GM13976 (cell line): ENCODE results near the gene ADCYAP1R1.

Experiments used
- DNase-seq: peaks from one replicate; pipeline ENCODE4 v3.0.0; 2012; ENCODE audit warnings: low spot score
- in situ Hi-C: fragments of 300-500 bp; cut with MboI; formaldehyde crosslinking; loops from one replicate; pipeline ENCODE4 v1.12.0; 2022; ENCODE audit warnings: low sequenced_read_pairs, mixed read lengths, inconsistent platforms; ENCODE audit not compliant: unreplicated experiment
- TF ChIP-seq, protein P1 (sequence below): IDR thresholded peaks from 2 replicates; pipeline ENCODE4 v1.5.1; 2012; ENCODE audit warnings: borderline replicate concordance, mild to moderate bottlenecking; ENCODE audit not compliant: insufficient read depth; ENCODE audit errors: extremely low read depth, missing control alignments, control extremely low read depth

The ADCYAP1R1 gene

DNA sequence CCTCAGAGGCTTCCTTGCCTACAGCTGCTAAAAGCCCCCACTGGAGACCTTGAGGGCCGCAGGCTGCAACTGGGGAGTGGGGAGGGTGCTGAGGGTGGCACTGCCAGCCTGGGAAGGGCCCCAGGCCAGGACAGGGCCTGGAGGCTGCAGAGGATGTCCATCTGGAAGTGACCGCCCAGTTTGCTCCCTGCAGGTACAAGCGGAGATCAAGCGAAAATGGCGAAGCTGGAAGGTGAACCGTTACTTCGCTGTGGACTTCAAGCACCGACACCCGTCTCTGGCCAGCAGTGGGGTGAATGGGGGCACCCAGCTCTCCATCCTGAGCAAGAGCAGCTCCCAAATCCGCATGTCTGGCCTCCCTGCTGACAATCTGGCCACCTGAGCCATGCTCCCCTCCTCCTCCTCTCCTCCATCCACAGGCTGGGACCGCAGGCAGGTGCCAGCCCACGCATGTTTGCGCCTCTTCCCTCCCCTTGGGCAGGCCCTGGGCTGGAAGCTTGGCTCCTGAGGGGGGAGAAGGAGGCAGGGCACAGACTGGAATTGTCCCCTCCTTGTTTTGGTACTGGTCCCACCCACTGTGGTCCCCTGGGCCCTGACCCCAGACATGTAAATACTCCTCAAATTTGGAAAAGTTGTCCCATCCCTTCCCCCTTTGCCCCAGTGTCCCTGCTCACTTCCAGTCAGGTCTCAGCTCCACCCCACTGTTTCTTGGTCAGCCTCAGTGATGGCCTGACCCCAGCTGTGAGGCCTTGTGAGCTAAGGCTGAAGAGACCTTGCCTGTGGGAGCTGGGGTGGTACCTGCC, 54.4 kb downstream of the ADCYAP1R1 start:
- in situ Hi-C loops, result no loop called here
- DNase-seq, result peak; percentile 16

DNA sequence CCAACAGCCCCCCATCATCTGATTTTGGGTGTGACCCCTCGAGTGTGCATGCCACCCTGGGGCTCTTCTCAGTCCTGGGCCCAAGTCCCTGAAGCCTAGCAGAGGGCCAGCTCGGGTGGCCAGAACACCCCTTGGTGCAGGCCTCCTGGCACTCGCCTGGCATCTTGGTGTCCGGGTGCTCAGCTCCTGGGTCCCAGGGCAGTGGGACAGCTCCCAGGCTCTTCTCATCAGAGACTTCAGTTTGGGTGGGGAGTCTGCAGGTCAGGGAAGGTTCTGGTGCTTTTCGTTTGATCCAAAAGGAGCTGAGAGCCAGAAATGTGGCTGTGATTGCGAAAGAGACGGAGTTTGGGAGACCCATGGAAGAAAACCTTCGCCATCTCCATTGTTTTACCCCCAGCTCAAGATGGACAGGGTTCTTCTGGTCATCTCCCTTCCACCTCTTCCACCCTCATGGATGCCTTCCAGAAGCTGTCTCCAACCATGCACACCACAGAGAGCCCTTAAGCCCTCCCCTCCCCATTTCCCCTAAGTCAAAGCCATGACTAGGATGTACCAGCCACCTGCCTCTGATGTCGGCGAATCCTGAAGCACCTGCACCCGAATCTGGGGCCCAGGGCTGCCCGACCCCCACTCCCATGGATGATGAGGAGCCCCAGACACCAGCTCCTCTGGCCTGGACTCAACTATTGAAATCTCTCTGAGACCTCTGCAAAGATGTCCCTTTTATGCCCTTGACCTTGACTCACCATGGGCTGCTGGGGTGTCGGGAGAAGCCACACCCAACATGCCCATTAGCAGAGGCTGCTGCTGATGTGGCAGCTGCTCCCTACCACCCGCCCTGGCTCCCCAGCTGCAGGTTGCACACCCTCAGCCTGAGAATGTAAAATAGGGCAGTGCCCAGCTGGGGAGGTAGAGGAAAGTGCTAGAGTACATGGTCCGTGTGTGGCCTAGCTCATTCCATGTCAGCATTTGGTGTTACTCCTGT, 55.3 kb downstream of the ADCYAP1R1 start:
- TF ChIP-seq, protein P1, sequence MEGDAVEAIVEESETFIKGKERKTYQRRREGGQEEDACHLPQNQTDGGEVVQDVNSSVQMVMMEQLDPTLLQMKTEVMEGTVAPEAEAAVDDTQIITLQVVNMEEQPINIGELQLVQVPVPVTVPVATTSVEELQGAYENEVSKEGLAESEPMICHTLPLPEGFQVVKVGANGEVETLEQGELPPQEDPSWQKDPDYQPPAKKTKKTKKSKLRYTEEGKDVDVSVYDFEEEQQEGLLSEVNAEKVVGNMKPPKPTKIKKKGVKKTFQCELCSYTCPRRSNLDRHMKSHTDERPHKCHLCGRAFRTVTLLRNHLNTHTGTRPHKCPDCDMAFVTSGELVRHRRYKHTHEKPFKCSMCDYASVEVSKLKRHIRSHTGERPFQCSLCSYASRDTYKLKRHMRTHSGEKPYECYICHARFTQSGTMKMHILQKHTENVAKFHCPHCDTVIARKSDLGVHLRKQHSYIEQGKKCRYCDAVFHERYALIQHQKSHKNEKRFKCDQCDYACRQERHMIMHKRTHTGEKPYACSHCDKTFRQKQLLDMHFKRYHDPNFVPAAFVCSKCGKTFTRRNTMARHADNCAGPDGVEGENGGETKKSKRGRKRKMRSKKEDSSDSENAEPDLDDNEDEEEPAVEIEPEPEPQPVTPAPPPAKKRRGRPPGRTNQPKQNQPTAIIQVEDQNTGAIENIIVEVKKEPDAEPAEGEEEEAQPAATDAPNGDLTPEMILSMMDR, result no peak
- peak; percentile 19 for DNase-seq
- in situ Hi-C loops, result no loop called here

More for the DNA sequence above, 54.4 kb downstream of the ADCYAP1R1 start:
- TF ChIP-seq, protein P1, result no peak

DNA sequence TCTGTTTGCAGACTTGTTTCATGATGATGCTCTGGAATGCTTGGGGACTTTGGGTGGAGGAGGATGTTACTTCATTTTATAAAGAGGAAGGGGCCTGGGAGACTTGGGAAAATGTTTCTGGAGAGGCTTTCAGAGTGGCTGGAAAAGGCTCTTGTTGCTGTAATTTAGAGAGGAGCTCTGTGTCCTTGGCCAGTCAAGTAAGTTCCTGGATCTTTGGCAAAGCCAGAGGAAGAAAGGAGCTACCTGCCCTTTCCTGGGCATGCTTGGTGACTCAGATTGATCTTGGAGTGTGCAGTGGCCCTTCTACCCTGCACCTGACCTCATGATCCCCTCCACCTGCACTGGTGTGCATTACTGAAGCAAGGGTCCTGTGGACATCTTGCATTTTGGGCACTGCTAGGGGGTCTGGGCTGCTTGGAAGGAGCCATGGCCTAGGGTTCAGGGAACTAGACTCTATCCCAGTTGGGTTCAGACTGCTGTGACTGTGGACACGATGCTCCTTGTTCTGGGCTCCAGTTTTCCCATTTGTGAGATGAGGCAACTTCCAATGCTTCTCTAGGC, 56.1 kb downstream of the ADCYAP1R1 start:
- in situ Hi-C loops, result no loop called here
- no peak for DNase-seq
- TF ChIP-seq, protein P1, result no peak

DNA sequence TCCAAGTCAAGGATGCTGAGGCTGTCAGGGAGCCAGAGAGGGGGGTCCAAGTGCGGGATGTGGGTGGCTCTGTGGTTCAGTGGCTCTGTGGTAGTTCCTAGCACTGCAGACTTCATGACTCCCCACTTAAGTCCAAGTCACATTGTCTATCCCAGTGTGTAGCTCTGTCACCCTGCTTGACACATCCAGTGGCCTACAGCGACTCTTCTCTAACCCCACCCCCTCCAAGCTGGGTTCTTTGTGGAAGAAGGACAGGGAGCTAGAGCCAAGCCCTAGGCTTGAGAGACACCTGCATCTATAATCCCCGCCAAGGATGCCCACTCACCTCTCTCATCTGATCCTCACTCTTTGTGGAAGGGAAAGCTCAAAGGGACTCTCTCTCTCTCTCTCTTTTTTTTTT, 57.6 kb downstream of the ADCYAP1R1 start:
- no peak for DNase-seq
- in situ Hi-C loops, result no loop called here
- TF ChIP-seq, protein P1, result no peak

DNA sequence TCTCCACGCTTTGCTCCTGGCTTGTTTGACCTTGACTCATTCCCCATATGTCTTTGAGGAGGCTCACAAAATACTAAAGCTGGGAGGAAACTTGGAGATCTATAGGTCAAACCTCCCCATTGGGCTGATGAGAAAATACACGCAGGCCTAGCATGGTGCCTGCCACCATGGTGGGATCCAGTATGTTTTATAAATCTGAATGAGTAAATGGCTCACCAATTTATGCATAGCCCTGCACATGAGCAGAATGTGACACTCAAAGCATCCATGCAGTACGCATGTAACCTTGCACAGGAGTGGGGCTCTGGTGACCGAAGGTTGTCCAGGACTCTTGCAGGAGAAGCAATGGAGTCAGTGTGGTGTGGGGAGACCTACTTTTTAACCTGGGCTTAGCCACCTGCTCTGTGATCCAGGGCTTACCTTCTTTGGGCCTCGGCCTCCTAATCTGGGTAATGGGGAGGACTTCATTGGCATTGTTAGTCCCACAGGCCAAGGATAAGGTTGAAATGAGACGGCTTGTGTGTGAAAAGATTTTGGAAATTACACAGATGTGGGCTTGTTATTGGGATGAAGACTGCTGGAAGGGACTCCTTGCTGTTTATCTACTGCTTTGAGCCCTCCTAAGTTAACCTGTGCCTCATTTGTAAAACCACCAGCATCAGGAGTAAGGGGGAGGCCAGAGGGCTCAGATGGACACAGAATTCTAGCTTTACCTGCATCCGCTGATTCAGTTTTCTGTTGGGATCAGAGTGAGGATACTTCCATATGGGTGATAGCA, 58.4 kb downstream of the ADCYAP1R1 start:
- DNase-seq, result no peak
- in situ Hi-C loops, result no loop called here
- TF ChIP-seq, protein P1, result no peak

DNA sequence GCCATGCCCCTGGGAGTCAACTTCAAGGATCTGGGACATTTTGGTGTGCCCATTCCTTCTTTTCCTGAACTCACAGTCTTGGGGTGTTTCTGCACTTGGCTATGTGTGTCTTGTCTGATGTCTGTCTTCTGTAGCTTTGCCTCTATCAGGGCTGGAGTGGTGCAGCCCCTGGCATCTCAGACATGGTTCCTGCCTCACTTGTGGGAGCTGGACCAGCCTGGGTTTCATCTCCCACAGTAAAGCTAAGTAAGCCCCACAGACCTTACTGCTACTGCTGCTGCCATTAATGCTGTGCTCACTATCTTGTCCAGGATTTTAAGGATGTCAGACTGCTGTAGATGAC, 59.0 kb downstream of the ADCYAP1R1 start:
- DNase-seq, result no peak

More for the DNA sequence above, 59.0 kb downstream of the ADCYAP1R1 start:
- TF ChIP-seq, protein P1, result no peak
- in situ Hi-C loops, result no loop called here
